GM18517 (cell line): ENCODE measurements around the gene FANCD2.
A peak's percentile ranks its signal among the peaks of the same experiment; 100 is the strongest.
"Not testable (repeated sequence)": the region's sequence is repeated elsewhere in the genome, so short reads cannot be mapped to it uniquely, and the experiment has no call there.

Source experiments
- ATAC-seq: cut with Tn5 transposase; IDR thresholded peaks from one replicate; pipeline ENCODE4 v1.9.1; 2021; ENCODE audit warnings: mild to moderate bottlenecking, moderate library complexity; ENCODE audit not compliant: unreplicated experiment

Gene FANCD2

GRCh38 chr3:10026084-10026890, at the start of gene FANCD2:
TSS of gene FANCD2 (plus strand) at chr3:10026437. CDS start at chr3:10028658, 2,221 bp downstream.
- ATAC-seq = peak; percentile 70

- ATAC-seq = no peak
These were observed 49.2 kb upstream of the FANCD2 start for GRCh38 chr3:9976721-9977709.

GRCh38 chr3:9978710-9979305, 47.4 kb upstream of the FANCD2 start:
- no peak for ATAC-seq

- no peak for ATAC-seq
These were observed 46.0 kb upstream of the FANCD2 start for GRCh38 chr3:9980251-9980650.

DNA sequence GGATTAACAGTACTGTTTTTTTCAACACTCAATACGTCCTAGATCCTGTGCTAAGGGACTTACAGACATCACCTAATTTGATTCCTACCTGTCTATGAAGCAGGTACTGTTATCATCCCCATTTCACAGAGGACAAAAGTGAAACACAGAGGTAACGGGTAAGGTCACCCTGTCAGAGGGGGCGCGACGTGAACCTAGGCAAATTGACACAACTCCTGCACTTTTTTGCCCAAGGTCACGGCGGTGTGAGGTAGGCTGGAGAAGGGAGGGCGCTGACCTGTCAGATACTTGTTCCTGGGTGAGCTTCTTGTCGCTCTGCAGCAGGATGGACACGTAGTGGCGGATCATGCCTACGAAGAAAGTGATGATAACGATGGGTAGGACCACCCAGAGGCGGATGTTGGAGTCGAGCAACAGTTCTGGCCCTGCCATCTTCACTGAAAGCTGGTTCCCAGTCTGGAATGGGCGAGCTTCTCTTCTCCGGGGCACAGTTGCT, 40.0 kb upstream of the FANCD2 start:
- peak; percentile 34 for ATAC-seq

DNA sequence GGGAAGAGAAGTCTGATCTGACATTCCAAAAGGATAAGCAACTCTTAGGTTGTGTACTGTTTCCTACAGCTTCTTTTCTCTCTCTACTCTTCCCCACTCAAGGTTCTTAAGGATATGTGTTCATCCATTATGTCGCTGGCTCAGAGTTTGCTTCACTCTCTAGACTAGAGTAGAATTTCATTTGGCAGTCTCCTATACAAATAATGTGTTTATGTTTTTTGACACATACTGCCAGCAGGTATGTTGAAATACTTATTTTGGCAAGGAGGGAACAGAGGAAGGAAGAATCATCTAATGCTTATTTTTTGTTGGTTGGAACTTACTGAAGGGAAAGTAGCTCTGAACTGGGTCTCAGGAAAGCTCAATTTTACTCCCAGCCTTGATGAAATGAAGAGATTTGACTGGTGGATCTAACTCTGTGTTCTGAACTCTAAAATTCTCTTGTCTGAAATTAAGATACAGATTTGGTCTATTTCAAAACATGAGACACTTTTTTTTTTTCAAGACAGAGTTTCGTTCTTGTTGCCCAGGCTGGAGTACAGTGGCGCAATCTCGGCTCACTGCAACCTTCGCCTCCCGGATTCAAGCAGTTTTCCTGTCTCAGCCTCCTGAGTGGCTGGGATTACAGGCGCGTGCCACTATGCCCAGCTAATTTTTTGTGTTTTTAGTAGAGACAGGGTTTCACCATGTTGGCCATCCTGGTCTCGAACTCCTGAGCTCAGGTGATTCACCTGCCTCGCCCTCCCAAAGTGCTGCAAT, 32.0 kb upstream of the FANCD2 start:
- ATAC-seq = no peak

- ATAC-seq = no peak
These were observed 25.6 kb upstream of the FANCD2 start for GRCh38 chr3:10000686-10001085.

GRCh38 chr3:10002951-10003350, 23.3 kb upstream of the FANCD2 start:
- ATAC-seq = no peak

GRCh38 chr3:10004506-10004905, 21.7 kb upstream of the FANCD2 start:
- no peak for ATAC-seq

GRCh38 chr3:10004960-10005564, 21.2 kb upstream of the FANCD2 start:
- no peak for ATAC-seq

DNA sequence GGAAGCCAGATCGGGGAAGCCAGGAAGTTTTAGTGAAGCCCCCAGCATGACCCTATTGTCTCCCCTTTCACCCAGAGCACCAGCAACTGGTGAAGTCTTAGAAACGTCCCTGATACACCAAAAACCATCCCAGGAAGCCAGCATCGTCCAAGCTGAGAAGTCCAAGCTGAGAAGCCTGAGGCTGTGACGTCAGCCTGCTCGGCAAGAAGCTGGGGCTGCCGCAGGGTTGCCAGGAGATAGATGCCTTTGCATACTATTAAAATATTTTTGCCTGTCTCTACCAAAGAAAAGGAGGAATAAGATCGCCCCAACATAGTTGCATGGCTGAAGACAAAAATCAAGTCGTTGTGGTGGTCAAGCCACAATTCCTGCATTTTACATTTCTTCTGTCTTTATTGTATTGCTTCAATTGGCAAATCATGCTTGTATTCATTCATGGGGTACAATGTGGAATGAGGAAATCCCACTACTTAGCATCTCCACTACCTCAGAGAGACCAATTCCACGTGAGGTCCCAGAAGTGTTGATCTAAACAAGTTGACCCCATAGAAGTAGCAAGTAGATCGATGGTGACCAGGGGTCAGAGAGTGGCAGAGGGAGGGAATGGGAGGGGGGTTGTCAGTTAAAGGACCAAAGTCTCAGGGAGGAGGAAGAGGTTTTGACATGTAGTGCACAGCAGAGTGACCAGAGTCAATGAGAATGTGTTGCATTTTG, 20.0 kb upstream of the FANCD2 start:
- no peak for ATAC-seq

- ATAC-seq = no peak
These were observed 19.5 kb upstream of the FANCD2 start for GRCh38 chr3:10006762-10007090.

DNA sequence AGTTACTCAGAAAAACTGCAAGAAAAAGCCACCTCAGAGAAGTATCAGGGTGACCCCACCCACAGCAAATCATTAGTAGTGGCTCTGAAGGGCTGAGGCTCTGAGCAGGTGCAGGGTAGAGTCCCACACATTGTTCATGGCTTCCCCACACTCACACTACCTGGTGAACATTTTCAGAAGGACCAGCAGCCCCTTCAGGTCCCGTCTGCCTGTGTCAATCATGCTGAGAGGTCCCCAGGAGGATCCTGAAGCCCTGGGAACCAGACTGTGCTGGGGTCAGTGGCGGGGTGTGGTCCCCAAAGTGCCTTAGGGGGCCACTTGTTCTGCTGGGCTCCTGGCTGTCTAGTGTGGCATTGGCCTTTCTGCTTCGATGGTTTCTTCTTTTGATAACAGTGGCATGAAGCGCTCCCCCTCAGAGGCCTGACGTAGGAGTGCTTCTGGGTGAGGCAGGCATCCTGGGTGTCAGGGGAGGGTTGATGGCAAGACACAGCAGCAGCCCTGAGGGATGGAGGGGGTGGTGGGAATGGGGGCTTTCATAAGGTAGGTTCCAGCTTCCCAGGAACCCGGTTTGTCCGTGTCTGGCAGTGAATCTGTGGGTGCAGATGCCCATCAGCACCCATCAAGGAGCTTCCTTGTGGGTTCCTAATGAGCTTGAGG, 19.0 kb upstream of the FANCD2 start:
- no peak for ATAC-seq

DNA sequence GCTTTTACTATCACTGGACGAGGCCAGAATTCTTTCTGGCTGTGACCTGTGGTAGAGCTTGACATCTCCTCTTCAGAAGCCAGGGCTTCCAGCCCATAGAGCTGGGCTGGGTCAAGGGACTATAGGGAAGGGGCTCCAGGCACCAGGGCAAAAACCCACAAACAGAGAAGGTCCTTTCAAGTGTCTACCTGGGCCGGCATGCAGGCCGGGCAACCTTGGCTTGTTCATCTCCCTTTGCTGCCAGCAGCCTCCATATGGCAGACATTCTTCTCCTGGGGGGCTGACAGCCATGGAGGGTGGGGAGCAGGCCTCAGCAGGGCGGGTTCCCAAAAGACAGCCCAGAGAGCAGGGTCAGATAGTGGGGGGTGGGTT, 18.0 kb upstream of the FANCD2 start:
- not testable (repeated sequence) for ATAC-seq

DNA sequence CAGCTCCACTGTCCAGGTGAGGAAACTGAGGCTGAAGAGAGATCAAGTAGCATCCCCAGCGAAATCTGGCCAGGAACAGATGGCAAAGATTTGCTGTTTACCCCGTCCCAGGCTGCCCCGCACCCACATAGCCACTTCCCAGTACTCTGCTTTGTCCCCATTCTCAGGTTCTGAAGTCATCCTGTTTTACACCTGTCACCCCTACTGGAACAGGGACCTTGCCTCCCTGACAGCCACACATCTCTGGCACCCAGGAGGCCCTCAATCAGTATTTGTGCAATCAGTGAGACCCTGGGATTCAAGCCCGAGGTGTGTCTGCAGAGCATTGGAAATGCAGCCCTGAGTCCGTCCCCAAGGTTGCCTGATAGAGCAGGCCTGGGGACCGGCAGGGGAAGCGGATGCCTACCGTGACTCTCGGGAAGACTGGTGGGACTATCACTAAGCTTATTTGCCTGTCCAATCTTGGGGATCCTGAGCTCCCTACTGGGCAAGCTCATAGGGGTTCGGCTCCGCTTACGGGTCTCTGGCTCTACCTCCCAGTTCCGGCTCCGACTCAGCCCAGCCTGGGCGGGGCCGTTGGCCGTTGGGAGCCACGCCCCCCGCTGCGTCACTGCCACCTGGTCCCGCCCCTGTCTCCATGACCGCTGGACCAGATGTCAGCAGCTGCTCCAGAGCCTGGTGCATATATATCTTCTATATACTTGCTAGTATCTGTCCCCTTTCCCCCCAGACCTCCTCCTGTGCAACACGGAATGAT, 17.5 kb upstream of the FANCD2 start:
- peak; percentile 39 for ATAC-seq

GRCh38 chr3:10010421-10010877, 15.8 kb upstream of the FANCD2 start:
- ATAC-seq = no peak

DNA sequence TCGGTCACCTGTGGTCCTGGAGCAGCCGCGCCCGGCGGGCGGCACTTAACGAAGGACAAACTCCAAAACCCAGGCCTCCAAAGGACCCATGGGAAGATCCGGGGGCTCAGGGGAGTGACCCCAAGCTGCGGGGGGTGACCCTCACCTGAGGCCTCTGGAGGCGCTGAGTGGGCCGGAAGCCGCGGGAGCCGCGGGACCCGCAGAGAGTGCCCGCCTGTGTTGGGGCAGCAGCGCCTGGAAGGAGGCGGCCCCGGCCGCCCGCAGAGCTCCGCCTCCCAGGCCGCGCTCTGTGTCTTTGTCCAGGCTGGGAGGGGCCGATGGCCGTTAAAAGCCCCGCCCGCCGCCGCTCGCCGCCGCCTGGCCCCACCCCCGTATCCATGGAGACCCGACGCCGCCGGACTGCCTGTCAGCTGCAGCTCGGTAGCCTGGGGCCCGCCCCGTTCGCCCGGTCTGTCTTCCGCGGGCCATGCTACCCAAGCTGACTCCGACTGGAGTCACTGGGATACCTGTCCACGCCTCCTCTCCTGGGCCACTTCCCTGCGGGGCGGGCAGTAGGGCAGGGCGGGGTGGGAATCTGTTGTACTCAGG, 15.3 kb upstream of the FANCD2 start:
- ATAC-seq = peak; percentile 66

DNA sequence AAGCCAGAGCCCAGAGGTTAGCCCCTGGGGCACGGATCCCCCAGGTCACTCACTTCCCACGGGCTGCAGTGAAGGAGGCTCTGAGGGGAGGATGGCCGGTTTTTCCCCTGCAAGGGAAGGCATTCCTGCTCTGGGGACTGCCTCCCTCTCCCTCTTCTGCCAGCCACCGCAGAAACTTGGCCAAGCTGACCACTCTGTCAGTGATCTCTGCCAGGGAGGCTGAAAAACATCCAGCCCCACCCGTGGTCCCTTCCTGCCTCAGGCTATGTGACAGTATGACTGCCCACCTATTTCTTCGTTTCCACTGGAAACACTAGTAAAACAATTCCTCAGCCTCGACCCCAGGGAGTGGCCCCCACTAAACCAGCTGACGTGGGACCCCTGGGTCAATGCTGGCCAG, 14.6 kb upstream of the FANCD2 start:
- no peak for ATAC-seq
